RWPE2 (cell line): ENCODE results near the gene CUL5.
A peak's percentile ranks its signal among the peaks of the same experiment; 100 is the strongest.
"Not testable (repeated sequence)": the region's sequence is repeated elsewhere in the genome, so short reads cannot be mapped to it uniquely, and the experiment has no call there.

Experiments
- ATAC-seq: fragments of 200-7000 bp; cut with Tn5 transposase; 3 replicates; pipeline ENCODE4 v1.9.1; 2021; ENCODE audit warnings: low read depth
- DNase-seq: peaks from one replicate; pipeline ENCODE4 v3.0.0-alpha.2; 2020; ENCODE audit warnings: low spot score
- H3K27ac ChIP-seq: fragments of 450-650 bp; 2 replicates; pipeline ENCODE4 v1.5.1; 2017; ENCODE audit warnings: mild to moderate bottlenecking; ENCODE audit not compliant: poor library complexity, severe bottlenecking
- H3K27me3 ChIP-seq: fragments of 250-450 bp; sonication (Bioruptor Pico); 2 replicates; pipeline ENCODE4 v1.5.1; 2021; ENCODE audit warnings: mild to moderate bottlenecking, moderate library complexity; ENCODE audit not compliant: insufficient read depth, poor library complexity, severe bottlenecking
- H3K36me3 ChIP-seq: fragments of 250-450 bp; sonication (Bioruptor Pico); 2 replicates; pipeline ENCODE4 v1.5.1; 2020; ENCODE audit warnings: low read depth, mild to moderate bottlenecking, moderate library complexity
- H3K4me1 ChIP-seq: fragments of 250-450 bp; sonication (Bioruptor Pico); 2 replicates; pipeline ENCODE4 v1.5.1; 2021; ENCODE audit warnings: mild to moderate bottlenecking, moderate library complexity; ENCODE audit not compliant: insufficient read depth, poor library complexity, severe bottlenecking
- H3K4me3 ChIP-seq: fragments of 250-450 bp; sonication (Bioruptor Pico); 2 replicates; pipeline ENCODE4 v1.5.1; 2021; ENCODE audit warnings: mild to moderate bottlenecking, moderate library complexity; ENCODE audit not compliant: severe bottlenecking
- H3K9me3 ChIP-seq: fragments of 250-450 bp; sonication (Bioruptor Pico); 2 replicates; pipeline ENCODE4 v1.5.1; 2021; ENCODE audit warnings: mild to moderate bottlenecking, moderate library complexity; ENCODE audit not compliant: severe bottlenecking
- CTCF ChIP-seq: fragments of 450-650 bp; IDR thresholded peaks from one replicate; pipeline ENCODE4 v1.5.1; 2017; ENCODE audit warnings: mild to moderate bottlenecking, moderate library complexity; ENCODE audit not compliant: poor library complexity, severe bottlenecking

Gene CUL5

DNA sequence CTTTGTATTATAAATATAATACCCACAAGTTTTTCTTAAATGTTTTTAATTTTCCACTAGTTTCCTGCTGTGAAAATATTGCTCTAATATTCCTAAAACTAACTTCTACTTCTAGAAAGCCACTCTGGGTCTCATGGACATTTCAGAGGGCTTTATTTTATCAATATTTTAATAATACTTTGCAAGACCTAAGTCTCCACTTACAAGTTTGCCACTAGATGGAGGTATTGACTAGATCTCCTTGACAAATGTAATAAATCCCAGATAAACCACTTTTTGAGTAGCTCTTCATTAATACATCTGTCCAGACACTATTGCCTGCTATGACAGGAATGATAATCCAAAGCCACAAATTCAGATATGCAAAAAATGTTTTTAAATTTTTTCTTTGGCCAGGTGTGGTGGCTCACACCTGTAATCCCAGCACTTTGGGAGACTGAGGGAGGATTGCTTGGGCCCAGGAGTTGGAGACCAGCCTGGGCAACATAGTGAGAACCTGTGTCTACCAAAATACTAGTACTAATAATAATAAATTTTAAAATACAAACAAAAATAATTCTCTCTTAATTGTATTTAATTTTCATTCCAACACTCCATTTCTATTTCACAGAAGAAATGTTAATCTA lies 109.2 kb downstream of the CUL5 start:
- ATAC-seq: no peak
- Histone ChIP-seq H3K36me3 (no peaks in the 10 kb centered on the region), H3K4me1 (peaks cover 4% of the 10 kb centered on the region), H3K9me3 (no peaks in the 10 kb centered on the region), H3K4me3 (no peak overlapping the region), H3K27ac (no peak overlapping the region), H3K27me3 (no peaks in the 10 kb centered on the region)
- TF ChIP-seq CTCF: peak; percentile 82
- no peak for DNase-seq

- H3K27me3 ChIP-seq, H3K4me1 ChIP-seq, H3K9me3 ChIP-seq, DNase-seq, H3K27ac ChIP-seq, ATAC-seq, H3K36me3 ChIP-seq: not testable (repeated sequence)
- peak overlapping the region; percentile 53 for H3K4me3 ChIP-seq
Observed at GRCh38 chr11:108120936-108121273, 112.2 kb downstream of the CUL5 start.

DNA sequence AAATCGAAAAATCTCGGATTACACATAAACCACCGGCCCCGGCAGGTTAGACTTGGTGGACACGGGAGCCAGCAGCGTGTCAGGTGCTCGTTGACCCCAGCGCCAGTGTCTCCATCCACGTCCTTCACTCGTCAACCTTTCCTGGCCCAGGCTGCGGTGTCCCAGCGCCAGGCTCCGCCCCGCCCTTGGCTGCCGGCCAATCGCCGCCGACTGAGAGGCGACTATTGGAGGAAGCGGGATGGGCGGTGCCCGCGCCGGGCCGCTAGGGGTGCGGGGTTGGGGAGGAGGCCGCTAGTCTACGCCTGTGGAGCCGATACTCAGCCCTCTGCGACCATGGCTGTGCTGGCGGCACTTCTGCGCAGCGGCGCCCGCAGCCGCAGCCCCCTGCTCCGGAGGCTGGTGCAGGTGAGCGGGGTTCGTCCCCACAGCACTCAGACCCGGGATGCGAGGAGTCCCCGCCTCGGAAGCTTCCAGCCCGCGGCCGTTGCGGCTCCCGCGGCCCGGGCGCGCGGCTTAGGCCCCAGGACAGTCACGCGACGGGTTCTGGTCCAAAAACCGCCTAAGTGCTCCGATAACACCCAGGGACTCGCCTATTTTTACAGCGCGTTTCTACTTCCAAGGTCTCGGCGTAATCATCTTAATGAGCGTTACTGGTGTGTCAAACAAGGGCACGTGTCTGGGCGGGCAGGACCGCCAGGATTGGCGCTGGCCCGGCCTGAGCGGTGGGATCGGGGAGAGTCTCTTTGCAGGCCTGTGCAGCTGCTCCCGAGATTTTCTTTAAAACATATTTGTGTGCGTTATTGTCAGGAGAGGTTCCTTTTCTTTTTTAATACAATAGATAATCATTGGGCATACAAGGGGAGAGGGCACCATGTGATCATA lies 112.8 kb downstream of the CUL5 start, which contains the start of gene ACAT1:
Gene ACAT1, plus strand, starts transcription at position 294 of the 882 bp plus-strand sequence. Its CDS starts 40 bp downstream, at position 334.
- Histone ChIP-seq H3K9me3 (no peaks in the 10 kb centered on the region), H3K27me3 (no peaks in the 10 kb centered on the region), H3K4me3 (peak within 1 kb of the TSS; percentile 53), H3K4me1 (peaks cover 9% of the 10 kb centered on the region), H3K27ac (peak within 1 kb of the TSS; percentile 5), H3K36me3 (no peaks in the 10 kb centered on the region)
- DNase-seq (peak; percentile 92), ATAC-seq (peak; percentile 95)
- no peak for TF ChIP-seq CTCF

- Histone ChIP-seq H3K4me1 (peaks cover 9% of the 10 kb centered on the region), H3K4me3 (peak overlapping the region; percentile 53), H3K27me3 (no peaks in the 10 kb centered on the region), H3K27ac (peak overlapping the region; percentile 5), H3K36me3 (no peaks in the 10 kb centered on the region), H3K9me3 (no peaks in the 10 kb centered on the region)
- no peak for DNase-seq
- no peak for ATAC-seq
- no peak for TF ChIP-seq CTCF
Observed at GRCh38 chr11:108122166-108122628, 113.5 kb downstream of the CUL5 start.

GRCh38 chr11:108125096-108125495 lies 116.4 kb downstream of the CUL5 start:
- DNase-seq (no peak), ATAC-seq (no peak)
- peaks cover 9% of the 10 kb centered on the region for H3K4me1 ChIP-seq
- no peaks in the 10 kb centered on the region for H3K27me3 ChIP-seq
- H3K27ac ChIP-seq: no peak overlapping the region
- H3K4me3 ChIP-seq: no peak overlapping the region
- H3K36me3 ChIP-seq: peaks cover 6% of the 10 kb centered on the region; the same call in 1 of the 2 replicates
- H3K9me3 ChIP-seq: no peaks in the 10 kb centered on the region
- TF ChIP-seq CTCF: no peak
